SKM-1 (cell line): ENCODE measurements around the gene HSFX1.

Experiments
- DNase-seq: peaks from one replicate; lab custom pipeline; 2025; ENCODE audit not compliant: unreplicated experiment; lab: John Stamatoyannopoulos, UW

Gene HSFX1

DNA sequence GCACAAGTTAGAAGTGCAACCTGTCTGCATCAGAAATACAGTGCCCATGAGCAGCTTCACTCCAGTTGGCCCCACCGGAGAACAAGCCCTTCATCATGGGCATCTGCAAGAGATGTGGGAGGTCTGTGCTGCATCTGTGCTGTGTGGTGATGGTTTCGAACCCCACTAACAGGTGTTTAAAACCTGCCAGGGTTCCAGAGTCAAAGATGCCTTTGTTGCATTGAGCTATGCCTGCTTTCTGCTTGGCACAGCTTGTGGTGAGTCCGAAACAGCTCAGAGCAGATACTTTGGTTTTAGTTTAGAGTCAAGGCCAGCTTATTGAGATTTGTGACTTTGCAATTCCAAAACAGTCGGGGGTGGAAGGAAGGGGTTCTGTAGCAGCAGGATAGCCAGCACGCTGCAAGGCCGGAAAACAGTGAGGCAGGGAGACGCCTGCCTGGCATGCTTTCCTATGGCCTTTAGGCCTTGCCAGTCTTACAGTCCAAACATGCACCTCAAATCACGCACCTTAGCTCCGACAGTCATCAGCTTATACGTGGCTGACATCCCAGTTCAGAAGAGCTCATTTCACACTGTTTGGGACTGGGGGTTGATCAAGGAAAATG lies 29.7 kb downstream of the HSFX1 start:
- no peak for DNase-seq

- no peak for DNase-seq
Measured at GRCh38 chrX:149804102-149804501, 30.2 kb downstream of the HSFX1 start.

GRCh38 chrX:149807747-149808458 lies 34.0 kb downstream of the HSFX1 start:
- DNase-seq, result peak; percentile 0

DNA sequence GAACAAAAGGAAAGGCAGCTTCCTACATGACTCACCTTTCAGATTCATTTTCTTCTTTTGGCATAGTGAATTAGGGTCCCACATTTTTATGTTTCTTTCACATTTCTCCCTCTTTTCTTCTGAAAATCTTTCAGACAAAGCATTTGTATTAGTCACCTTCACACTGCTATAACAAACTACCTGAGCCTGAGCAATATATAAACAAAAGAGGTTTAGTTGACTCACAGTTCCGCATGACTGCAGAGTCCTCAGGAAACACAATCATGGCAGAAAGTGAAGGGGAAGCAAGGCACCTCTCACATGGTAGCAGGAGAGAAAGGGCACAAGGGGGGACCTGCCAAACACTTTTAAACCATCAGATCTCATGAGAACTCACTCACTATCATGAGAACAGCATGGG lies 44.8 kb downstream of the HSFX1 start:
- DNase-seq, result no peak

DNA sequence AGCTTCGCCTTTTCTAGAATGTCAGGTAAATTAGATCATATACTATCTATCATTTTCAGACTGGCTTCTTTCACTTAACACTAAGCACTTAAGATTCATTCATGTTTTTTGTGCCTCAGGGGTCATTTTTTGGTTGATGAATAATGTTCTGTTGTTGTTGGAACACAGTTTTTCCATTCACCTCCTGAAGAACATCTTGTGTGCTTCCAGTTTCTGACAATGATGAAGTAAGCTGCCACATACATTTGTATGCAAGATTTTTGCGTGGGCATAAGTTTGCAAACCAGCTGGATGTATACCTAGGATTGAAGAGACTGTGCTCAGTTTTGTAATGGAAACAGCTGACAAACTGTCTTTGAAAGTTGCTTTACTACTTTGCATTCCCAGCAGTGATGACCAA lies 45.5 kb downstream of the HSFX1 start:
- DNase-seq, result no peak

- DNase-seq, result peak; percentile 0
Measured at GRCh38 chrX:149825424-149825823, 51.6 kb downstream of the HSFX1 start.
